HG02840 (cell line): ENCODE data around the gene RMC1.
"Not testable (repeated sequence)": the region's sequence is repeated elsewhere in the genome, so short reads cannot be mapped to it uniquely, and the experiment has no call there.

Experiments used
- ATAC-seq: cut with Tn5 transposase; IDR thresholded peaks from one replicate; pipeline ENCODE4 v1.9.1; 2021; ENCODE audit warnings: mild to moderate bottlenecking, moderate library complexity, moderate number of reproducible peaks; ENCODE audit not compliant: unreplicated experiment, low FRiP score

RMC1 gene

DNA sequence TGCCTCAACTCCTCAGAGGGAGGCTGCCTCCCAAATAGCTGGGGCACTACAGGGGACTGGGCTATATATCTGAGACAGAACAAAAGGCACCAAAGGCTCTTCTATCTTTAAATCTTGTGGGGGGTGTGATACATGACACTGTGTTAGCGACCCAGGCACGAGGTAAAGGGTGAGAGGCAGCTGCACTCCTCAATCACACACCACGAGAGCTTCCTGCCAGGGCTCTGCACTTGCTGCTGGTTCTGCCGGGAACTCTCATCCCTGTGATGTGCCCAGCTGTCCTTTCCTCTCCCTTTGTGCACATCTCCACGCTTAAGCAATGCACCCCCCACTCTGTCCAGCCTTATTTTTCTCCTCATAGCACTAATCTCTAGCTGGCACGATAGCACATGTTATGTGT is 50.6 kb downstream of the RMC1 start:
- ATAC-seq = no peak

DNA sequence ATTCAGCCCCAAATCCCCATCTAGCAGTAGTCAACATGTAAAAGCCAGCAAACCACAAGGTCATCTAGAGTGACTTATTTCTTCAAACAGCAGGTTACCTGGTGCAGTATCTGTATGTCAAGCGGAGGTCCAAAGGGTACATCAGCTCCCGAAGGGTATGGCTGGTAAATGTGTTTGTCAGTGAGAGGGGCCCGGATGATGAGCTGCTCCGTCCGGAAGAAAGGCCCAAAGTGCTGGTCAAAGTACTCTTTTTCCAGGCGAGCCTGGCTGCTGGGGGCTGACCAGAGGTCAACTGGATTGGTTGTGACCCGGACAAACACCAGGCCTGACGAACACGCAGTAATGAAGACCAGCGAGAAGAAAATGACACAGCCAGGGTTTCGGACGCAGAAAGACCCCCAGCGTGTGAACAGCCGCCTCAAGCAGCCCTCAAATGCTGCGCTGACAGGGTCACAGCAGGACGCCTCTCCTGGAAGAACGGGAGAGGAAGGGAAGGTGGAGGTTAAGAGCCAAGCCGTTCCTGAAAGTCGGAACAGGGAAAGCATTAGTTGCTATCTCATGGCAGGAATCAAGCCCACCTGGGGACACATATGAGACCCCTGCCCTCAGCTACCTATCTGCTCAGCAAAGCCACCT is 53.0 kb downstream of the RMC1 start:
- no peak for ATAC-seq

DNA sequence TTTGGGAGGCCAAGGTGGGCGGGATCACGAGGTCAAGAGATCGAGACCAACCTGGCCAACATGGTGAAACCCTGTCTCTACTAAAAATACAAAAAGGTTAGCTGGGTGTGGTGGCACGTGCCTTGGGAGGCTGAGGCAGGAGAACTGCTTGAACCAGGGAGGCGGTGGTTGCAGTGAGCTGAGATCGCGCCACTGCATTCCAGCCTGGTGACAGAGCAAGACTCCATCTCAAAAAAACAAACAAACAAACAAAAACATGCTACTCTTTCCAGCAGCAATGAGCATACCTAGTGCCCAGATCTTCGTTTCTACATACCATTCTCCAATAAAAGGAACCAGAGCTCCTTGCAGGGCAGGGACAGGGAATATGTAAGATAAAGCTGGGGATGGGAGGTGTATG is 54.2 kb downstream of the RMC1 start:
- not testable (repeated sequence) for ATAC-seq

DNA sequence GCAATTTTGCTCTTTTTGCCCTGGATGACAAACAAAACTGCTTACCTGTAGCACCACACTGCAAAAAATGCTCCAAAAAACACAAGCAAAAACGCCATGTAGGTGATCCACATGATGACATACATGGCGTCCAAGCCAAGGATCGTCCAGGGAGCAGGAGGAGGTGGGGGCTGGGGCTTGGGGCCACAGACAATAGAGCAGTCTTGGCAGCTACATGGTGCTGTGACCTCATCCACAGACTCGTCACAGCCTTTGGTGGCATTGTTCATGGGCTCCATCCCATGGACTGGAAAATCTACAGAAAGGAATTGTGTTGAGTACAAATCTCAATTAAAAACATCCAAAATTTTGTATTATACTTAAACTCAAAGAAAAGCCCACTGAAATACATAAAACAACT is 56.9 kb downstream of the RMC1 start:
- ATAC-seq = no peak

DNA sequence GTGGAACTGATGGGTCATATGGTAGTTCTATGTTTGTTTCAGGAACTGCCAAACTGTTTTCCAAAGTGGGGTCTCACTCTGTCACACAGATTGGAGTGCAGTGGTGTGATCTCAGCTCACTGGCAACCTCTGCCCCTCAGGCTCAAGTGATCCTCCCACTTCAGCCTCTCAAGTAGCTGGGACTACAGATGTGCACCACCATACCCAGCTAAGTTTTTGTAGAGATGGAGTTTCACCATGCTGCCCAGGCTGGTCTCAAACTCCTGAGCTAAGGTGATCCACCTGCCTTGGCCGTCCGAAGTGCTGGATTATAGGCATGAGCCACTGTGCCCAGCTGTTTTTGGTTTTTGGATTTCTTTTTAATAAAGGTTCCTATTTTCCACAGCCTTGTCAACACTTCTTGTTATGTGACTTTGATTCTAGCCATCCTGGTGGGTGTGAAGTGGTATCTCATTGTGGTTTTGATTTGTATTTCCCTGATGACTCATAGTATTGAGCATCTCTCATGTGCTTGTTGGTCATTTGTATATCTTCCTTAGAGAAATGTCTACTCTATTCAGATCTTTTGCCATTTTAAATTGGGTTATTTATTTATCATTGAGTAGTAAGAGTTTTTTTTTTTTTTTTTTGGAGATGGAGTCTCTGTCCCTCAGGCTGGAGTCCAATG is 60.2 kb downstream of the RMC1 start:
- ATAC-seq = no peak

DNA sequence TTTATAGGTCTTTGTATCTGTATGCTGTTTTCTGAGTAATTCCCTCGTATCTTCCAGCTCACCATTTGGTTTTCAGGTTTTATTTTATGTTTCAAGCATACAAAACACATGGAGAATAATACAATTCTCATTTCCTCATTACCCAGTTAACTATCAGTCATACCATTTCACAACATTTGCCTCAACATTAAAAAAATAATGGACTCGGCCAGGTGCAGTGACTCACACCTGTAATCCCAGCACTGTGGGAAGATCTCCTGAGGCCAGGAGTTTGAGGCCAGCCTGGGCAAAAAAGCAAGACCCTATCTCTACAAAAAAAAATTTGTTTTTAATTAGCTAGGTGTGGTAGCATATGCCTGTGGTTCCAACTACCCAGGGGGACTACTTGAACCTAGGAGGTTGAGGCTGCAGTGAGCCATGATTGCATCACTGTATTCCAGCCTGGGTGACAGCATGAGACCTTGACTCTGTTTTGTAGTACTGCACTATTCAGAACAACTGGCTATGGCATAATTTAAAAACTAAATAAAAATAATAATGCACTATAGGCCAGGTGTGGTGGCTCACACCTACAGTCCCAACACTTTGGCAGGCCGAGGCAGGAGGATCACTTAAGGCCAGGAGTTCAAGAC is 62.7 kb downstream of the RMC1 start:
- no peak for ATAC-seq

DNA sequence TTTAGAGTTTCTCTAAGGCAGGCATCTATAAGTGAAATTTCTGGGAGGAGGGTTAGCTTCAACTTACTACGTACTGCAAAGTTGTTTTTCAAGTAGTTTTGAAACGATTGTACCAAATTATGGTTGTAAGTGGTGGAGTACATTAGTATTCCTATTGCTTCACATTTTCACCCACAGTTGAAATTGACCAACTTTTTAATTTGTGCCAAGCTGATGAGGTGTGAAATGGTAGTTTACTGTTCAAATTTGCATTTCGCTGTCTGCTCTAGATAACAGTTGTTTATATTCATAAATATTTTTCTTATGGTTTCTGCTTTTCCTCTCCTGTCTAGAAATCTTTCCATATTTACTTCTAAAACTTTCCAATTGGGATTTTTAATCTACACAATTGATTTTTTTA is 64.4 kb downstream of the RMC1 start:
- no peak for ATAC-seq

DNA sequence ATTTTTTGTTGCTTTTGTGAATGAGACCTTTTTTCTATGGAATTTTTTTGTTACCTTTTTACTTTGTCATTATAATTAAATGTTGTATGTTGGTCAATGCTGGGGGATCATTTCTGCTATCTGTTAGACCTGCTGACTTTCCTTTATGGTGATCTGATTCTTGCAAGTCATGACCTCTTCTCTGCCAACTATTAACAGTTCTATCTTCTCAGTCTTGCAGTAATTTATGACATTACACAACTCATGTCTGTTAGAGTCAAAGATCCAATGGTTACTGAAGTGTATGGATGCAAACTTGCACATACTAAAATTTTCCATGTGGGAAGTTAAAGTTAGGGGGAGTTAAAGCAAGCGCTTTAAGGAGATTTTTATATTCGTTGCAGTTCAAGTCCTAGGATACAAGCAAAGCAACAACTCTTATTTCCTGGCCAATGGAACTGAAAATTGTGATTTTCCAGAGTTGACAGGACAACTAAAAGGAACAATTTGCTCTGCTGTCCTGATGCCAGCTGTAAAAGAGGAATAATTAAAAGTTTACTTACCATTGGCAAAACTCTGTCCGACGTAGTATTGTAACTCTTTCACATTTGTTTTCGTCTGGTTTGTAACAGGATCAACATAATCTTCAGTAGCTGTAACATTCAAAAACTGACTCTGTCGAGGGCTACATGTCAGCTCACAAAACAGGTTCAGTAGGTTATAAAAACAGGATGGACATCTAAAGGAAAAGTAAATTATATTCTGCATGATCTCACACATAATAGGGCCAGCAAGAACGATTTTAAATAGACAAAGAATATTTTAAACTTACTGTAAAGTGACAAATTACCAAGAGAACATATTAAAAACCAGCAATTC is 65.2 kb downstream of the RMC1 start:
- no peak for ATAC-seq

DNA sequence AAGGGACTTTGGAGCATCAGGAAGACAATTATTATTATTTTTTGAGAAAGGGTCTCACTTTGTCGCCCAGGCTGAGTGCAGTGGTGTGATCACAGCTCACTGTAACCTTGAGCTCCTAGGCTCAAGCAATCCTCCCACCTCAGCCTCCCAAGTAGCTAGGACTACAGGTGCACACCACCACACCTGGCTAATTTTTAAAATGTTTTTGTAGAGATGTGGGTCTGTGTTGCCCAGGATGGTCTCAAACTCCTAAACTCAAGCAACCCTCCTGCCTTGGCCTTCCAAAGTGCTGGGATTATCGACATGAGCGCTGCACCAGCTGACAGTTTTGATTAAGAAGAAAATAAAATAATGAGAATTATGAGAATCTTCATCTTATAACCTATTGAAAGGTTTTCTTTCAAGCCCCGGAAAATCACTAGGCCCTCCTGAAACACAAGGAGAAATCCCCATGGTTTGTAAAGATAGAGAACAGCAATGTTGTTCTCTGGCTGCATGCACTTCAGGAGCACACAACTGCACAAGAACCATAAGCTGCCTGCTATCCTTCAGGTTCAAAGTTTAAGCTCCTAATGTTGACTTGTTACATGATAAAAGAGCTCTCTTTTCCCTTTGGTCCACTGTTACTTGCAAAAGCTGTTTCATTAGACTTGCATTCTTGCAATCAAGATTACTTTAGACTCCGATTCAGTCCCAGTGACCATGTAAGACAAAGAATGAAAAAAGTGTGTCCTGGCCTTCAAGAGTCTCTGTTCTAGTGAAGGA is 66.2 kb downstream of the RMC1 start:
- no peak for ATAC-seq

DNA sequence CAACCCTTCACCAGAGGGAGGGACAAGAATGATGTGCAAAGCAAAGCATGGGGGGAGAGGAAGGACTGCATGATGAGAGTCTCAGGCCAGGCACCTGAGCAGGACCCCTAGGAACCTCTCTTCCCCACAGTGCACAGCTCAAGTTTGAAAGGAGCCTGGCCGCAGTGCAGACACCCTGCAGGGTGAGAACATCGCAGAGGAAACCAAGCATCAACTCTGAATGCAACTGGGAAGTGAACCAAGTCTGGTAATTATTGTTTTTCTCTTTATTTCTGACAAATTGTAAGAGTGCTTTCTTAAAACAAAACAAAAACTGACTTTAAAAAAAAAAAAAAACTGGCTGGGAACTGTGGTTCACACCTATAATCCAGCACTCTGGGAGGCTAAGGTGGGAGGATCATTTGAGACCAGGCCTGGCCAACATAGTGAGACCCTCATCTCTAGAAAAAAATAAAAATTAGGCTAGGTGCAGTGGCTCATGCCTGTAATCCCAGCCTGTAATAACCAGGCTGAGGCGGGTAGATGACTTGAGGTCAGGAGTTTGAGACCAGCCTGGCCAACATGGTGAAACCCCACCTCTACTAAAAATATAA is 67.7 kb downstream of the RMC1 start:
- no peak for ATAC-seq

DNA sequence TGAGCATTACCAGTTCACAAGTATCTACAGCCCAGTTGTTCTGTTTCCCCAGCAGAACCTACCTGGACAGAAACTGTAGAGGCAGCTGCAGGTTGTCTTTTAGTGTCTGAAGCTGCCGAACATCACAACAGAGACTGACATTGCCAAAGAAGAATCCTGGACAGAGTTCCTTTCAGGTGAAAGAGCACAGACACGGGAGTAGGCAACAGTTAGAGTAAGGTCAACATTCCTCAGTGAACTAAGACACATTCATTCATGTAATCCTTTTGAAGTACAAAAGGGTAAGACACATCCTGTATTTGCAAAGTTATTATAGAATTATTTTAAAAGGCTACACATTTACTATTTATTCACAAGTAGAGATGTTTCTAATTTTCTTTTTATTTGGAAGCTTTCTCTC is 68.7 kb downstream of the RMC1 start:
- no peak for ATAC-seq

DNA sequence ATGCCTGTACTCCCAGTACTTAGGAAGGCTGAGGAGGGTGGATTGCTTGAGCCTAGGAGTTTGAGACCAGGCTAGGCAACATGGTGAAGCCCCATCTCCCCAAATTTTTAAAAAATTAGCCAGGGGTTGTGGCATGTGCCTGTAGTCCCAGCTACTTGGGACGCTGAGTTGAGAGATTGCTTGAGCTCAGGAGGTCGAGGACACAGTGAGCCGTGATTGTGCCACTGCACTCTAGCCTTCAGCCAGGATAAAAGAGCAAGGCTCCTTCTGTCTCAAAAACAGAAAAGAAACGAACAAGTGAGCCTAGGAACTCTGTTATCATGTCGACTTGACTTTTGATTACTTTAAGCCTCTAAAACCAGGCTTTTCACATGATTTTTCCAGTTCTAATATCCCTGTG is 69.3 kb downstream of the RMC1 start:
- no peak for ATAC-seq

DNA sequence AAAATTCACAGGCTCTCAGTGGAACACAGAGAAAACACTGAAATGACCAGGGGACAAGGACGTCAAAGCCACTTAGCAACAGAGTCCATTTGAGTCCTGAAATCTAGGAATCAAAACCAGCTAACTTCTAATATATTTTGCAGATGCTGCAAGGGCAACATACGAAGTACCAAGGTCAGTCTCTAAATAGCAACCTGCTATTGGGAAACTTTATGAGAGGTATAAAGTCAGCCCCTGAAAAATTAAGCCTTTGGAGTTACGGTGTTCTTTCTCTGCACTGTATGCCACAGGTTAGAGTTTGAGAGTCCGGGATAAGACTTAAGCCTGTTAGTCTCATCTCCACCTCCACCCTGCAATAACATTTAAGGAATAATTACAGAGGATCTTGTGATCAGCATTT is 69.7 kb downstream of the RMC1 start:
- ATAC-seq = no peak

DNA sequence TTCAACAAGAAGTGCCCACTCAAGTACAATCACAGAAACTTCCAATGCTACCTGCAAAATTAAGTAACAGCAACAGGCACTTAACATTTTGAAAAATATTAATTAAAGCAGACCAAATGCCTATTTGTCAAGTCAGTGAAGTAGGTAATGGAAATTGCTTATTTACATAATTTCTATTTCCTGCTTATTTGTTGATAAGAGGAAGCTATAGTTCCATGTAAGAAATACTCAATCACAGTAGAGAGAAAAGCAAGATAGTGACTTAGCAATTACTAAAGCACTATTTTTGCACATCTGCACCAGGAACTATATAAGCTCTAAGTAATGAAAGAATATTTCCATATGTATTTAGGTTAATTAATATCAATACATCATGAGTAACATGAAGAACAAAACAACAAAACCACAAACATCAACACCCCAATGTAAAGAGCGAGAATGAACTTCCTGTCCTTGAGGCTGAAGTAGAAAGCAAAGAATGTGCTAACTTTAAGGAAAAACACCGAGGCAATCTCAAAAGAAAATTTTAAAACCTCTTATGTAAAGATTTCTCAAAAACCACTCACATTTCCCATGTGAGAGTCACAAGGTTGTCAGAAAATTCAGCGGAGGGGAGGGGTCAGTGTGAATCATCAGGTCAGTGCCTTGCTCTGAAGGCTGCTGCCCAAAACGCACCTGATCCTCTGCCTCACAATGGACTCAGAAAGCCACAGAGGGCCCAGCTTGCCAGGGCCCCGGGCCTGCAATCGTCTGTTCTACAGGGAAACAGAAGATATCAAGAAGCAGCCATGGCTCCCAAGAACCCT is 70.5 kb downstream of the RMC1 start:
- ATAC-seq = no peak

DNA sequence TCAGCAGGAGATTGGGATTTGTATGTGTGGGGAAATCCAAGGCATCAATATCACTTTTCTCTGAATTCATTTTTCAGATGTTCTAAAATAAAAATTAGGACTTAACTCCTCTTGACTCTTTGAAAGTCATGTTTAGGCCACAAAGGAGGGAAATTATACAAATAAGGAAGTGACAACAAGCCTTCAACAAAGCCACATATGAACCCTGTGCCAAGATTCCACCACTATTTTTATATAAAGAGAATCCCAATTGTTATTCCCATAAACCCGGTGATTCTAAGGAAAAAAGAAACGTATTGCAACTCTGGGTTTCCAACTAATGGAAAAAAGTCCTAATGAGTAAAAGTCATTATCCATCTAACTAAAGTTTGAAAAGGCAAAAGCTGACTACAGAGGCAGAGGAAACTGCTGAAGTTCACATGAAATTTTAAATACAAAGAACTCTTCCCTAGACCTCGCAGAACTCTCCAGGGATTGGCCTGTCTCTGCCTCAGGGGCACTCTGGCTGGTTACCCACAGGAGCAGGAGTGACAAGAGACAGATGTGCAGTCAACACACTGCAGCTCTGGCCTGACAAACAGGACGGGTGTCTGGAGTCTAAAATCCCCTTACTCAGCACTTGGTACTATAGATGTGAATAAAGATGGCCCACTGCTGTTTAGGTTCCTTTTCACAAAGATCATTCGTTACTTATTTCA is 71.4 kb downstream of the RMC1 start:
- no peak for ATAC-seq

DNA sequence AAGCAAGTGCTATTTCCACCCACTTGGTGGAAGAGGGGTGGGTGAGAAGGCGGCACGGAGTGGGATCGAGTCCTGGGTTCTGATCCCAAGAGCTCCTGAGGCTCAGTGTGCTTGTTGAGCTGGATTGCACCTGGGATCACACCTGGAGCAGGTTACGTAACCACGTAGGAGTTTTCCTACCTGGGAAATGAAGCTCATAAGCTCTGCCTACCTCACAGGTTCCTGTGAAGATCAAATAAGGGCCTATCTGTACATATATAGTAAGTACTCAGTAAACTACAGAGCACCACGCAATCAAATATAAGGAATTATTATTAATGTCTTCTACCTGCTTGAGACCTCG is 72.0 kb downstream of the RMC1 start:
- ATAC-seq = no peak

DNA sequence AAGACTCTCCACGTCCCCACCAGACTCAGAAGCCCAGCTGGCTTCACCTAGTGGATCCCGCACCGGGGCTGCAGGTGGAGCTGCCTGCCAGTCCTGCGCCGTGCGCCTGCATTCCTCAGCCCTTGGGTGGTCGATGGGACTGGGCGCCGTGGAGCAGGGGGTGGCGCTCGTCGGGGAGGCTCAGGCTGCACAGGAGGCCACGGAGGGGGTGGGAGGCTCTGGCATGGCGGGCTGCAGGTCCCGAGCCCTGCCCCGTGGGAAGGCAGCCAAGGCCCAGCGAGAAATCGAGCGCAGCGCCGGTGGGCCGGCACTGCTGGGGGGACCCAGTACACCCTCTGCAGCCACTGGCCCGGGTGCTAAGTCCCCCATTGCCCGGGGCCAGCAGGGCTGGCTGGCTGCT is 74.2 kb downstream of the RMC1 start:
- not testable (repeated sequence) for ATAC-seq

DNA sequence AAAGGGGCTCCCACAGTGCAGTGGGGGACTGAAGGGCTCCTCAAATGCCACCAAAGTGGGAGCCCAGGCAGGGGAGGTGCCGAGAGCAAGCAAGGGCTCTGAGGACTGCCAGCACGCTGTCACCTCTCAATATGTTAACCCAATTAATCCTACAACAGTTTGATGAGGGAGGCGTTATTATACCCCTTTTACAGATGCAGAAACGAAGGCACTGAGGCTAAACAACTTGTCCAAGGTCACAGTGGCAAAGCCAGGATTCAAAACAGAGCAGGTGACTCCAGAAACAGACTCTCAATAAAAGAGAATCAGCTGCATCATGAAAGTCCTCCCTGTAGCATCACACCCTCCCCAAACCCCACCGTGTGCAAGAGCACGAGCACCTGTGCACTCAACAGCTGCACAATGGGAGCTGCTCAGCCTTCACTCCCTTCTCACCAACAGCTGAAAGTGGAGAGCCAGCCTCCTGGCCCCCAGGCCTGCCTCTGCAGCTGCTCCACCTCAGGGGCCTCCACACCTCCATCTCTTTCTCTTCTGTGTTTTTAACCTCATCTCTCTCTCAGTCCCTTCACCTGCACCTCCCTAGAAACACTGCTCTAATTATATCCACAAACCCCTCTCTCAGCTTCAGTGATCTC is 74.9 kb downstream of the RMC1 start:
- no peak for ATAC-seq
